ENCODE measurements around the gene CFC1.
"Not testable (repeated sequence)": the region's sequence is repeated elsewhere in the genome, so short reads cannot be mapped to it uniquely, and the experiment has no call there.

Gene CFC1

GRCh38 chr2:130599393-130599792 is at the start of gene CFC1:
Gene CFC1 (minus strand): TSS chr2:130599575. CDS start chr2:130599287, 288 bp downstream.
- not testable (repeated sequence) for DNase-seq (ENCODE audit: insufficient read length, low spot score); FAIRE-seq

GRCh38 chr2:130641688-130642087 is 42.3 kb upstream of the CFC1 start:
- FAIRE-seq; DNase-seq (ENCODE audit: insufficient read length, low spot score): not testable (repeated sequence)

- not testable (repeated sequence) for DNase-seq (ENCODE audit: insufficient read length, low spot score); FAIRE-seq
Observed at GRCh38 chr2:130638973-130639372, 39.6 kb upstream of the CFC1 start.

GRCh38 chr2:130628784-130629475 is 29.6 kb upstream of the CFC1 start:
- not testable (repeated sequence) for FAIRE-seq; DNase-seq (ENCODE audit: insufficient read length, low spot score)

GRCh38 chr2:130611140-130611539 is 11.8 kb upstream of the CFC1 start, which contains the start of gene POTEJ:
Gene POTEJ (plus strand): TSS chr2:130611440. CDS start chr2:130611533, 93 bp downstream.
- not testable (repeated sequence) for DNase-seq (ENCODE audit: insufficient read length, low spot score); FAIRE-seq

GRCh38 chr2:130610486-130610885 is 11.1 kb upstream of the CFC1 start:
- DNase-seq (ENCODE audit: insufficient read length, low spot score); FAIRE-seq: not testable (repeated sequence)

GRCh38 chr2:130609002-130609920 is 9.9 kb upstream of the CFC1 start:
- DNase-seq (ENCODE audit: insufficient read length, low spot score); FAIRE-seq: not testable (repeated sequence)

- FAIRE-seq = not testable (repeated sequence)
Observed at GRCh38 chr2:130608276-130609001, 9.1 kb upstream of the CFC1 start.

GRCh38 chr2:130601648-130602302 is 2.4 kb upstream of the CFC1 start:
- not testable (repeated sequence) for FAIRE-seq; DNase-seq (ENCODE audit: insufficient read length, low spot score)

More at GRCh38 chr2:130608276-130609001, 9.1 kb upstream of the CFC1 start:
- DNase-seq (ENCODE audit: insufficient read length, low spot score) = not testable (repeated sequence)

- FAIRE-seq = not testable (repeated sequence)
Observed at GRCh38 chr2:130599926-130600325, 551 bp upstream of the CFC1 start.

GRCh38 chr2:130598463-130598862 is 912 bp downstream of the CFC1 start:
- not testable (repeated sequence) for FAIRE-seq; DNase-seq (ENCODE audit: insufficient read length, low spot score)

More at GRCh38 chr2:130599926-130600325, 551 bp upstream of the CFC1 start:
- DNase-seq (ENCODE audit: insufficient read length, low spot score) = not testable (repeated sequence)

- DNase-seq (ENCODE audit: insufficient read length, low spot score); FAIRE-seq: not testable (repeated sequence)
Observed at GRCh38 chr2:130597994-130598393, 1.4 kb downstream of the CFC1 start.

GRCh38 chr2:130596757-130597156 is 2.6 kb downstream of the CFC1 start:
- DNase-seq (ENCODE audit: insufficient read length, low spot score); FAIRE-seq: not testable (repeated sequence)

GRCh38 chr2:130594011-130594410 is 5.4 kb downstream of the CFC1 start:
- not testable (repeated sequence) for DNase-seq (ENCODE audit: insufficient read length, low spot score); FAIRE-seq

- DNase-seq (ENCODE audit: insufficient read length, low spot score); FAIRE-seq: not testable (repeated sequence)
Observed at GRCh38 chr2:130592791-130593414, 6.5 kb downstream of the CFC1 start.

GRCh38 chr2:130590842-130591359 is 8.5 kb downstream of the CFC1 start:
- DNase-seq (ENCODE audit: insufficient read length, low spot score); FAIRE-seq: not testable (repeated sequence)

- FAIRE-seq; DNase-seq (ENCODE audit: insufficient read length, low spot score): not testable (repeated sequence)
Observed at GRCh38 chr2:130590170-130590841, 9.1 kb downstream of the CFC1 start.

Measured in HTR-8/SVneo (cell line).